Measurements from ENCODE around the gene SEPTIN14. TPM values are rescaled to one million over a fixed set of nuclear protein-coding genes. Genes with fewer than 3 reads are reported as not detected.

The SEPTIN14 gene
- total RNA-seq, 4 donors from 2014 or later, result not detected

GRCh38 chr7:55784151-55784550 lies 78.4 kb downstream of the SEPTIN14 start:
- Histone ChIP-seq H3K27me3 (no peaks in the 10 kb centered on the region), H3K36me3 (no peaks in the 10 kb centered on the region), H3K9me3 (no peaks in the 10 kb centered on the region), H3K4me3 (no peak overlapping the region), H3K4me1 (no peaks in the 10 kb centered on the region), H3K27ac (replicated peaks in 1 of 4) (no peak overlapping the region)
- intact Hi-C loops (cut with DNase I), result no loop called here
- 76% methylated on average over 4 of the region's 4 CpGs for WGBS
- DNase-seq (ENCODE audit: extremely low spot score), result peak; percentile 90
- no peak for TF ChIP-seq EP300 (IDR thresholded peaks at IDR 0.05)
- no peak for TF ChIP-seq POLR2AphosphoS5 (IDR thresholded peaks at IDR 0.05)

- Histone ChIP-seq H3K27ac (replicated peaks in 1 of 4) (no peak overlapping the region), H3K9me3 (no peaks in the 10 kb centered on the region), H3K36me3 (no peaks in the 10 kb centered on the region), H3K4me3 (no peak overlapping the region), H3K4me1 (no peaks in the 10 kb centered on the region), H3K27me3 (no peaks in the 10 kb centered on the region)
- no peak for DNase-seq (ENCODE audit: extremely low spot score)
- 43% methylated on average over 2 of the region's 2 CpGs for WGBS
- TF ChIP-seq POLR2A (IDR thresholded peaks at IDR 0.05; ENCODE audit: low read depth) (no peak), CTCF (IDR thresholded peaks at IDR 0.05) (no peak), POLR2AphosphoS5 (IDR thresholded peaks at IDR 0.05) (no peak), EP300 (IDR thresholded peaks at IDR 0.05) (no peak)
- intact Hi-C loops (cut with DNase I), result no loop called here
Observed at GRCh38 chr7:55778631-55779030, 83.9 kb downstream of the SEPTIN14 start.

- H3K27ac ChIP-seq (replicated peaks in 1 of 4), result no peak overlapping the region
- no peaks in the 10 kb centered on the region for H3K36me3 ChIP-seq
Observed at GRCh38 chr7:55776196-55776595, 86.4 kb downstream of the SEPTIN14 start.

GRCh38 chr7:55775051-55775420 lies 87.5 kb downstream of the SEPTIN14 start:
- intact Hi-C loops (cut with DNase I), result no loop called here
- Histone ChIP-seq H3K27ac (replicated peaks in 1 of 4) (no peak overlapping the region), H3K4me3 (no peak overlapping the region), H3K27me3 (no peaks in the 10 kb centered on the region), H3K9me3 (no peaks in the 10 kb centered on the region), H3K4me1 (no peaks in the 10 kb centered on the region), H3K36me3 (no peaks in the 10 kb centered on the region)
- DNase-seq (ENCODE audit: extremely low spot score), result no peak
- WGBS, result 49% methylated on average over 11 of the region's 11 CpGs
- TF ChIP-seq POLR2AphosphoS5 (IDR thresholded peaks at IDR 0.05) (no peak), CTCF (IDR thresholded peaks at IDR 0.05) (no peak), EP300 (IDR thresholded peaks at IDR 0.05) (no peak)

More at GRCh38 chr7:55776196-55776595, 86.4 kb downstream of the SEPTIN14 start:
- no peak overlapping the region for H3K4me3 ChIP-seq
- no peaks in the 10 kb centered on the region for H3K9me3 ChIP-seq
- TF ChIP-seq POLR2A (IDR thresholded peaks at IDR 0.05; ENCODE audit: low read depth), result no peak
- TF ChIP-seq EP300 (IDR thresholded peaks at IDR 0.05), result no peak
- TF ChIP-seq CTCF (IDR thresholded peaks at IDR 0.05), result no peak
- TF ChIP-seq POLR2AphosphoS5 (IDR thresholded peaks at IDR 0.05), result no peak
- no peaks in the 10 kb centered on the region for H3K27me3 ChIP-seq
- no peaks in the 10 kb centered on the region for H3K4me1 ChIP-seq
- WGBS, result 89% methylated on average over 8 of the region's 8 CpGs
- DNase-seq (ENCODE audit: extremely low spot score), result no peak
- intact Hi-C loops (cut with DNase I), result no loop called here

GRCh38 chr7:55774327-55775050 lies 88.1 kb downstream of the SEPTIN14 start:
- Histone ChIP-seq H3K4me1 (no peaks in the 10 kb centered on the region), H3K27ac (replicated peaks in 1 of 4) (no peak overlapping the region), H3K27me3 (no peaks in the 10 kb centered on the region), H3K4me3 (no peak overlapping the region), H3K9me3 (no peaks in the 10 kb centered on the region), H3K36me3 (no peaks in the 10 kb centered on the region)
- TF ChIP-seq EP300 (IDR thresholded peaks at IDR 0.05) (no peak), CTCF (IDR thresholded peaks at IDR 0.05) (no peak), POLR2AphosphoS5 (IDR thresholded peaks at IDR 0.05) (no peak), POLR2A (IDR thresholded peaks at IDR 0.05; ENCODE audit: low read depth) (no peak)
- 57% methylated on average over 14 of the region's 14 CpGs for WGBS
- intact Hi-C loops (cut with DNase I), result no loop called here
- DNase-seq (ENCODE audit: extremely low spot score), result no peak
